Measurements from ENCODE around the gene PTX4.

PTX4 gene

GRCh38 chr16:1534021-1535020 is 45.6 kb upstream of the PTX4 start:
- DNase-seq (ENCODE audit: low spot score), result no peak
- in situ Hi-C loops (cut with MboI; ENCODE audit: low sequenced_read_pairs, unreplicated experiment), result no loop called here
- TF ChIP-seq CTCF (IDR thresholded peaks at IDR 0.05; ENCODE audit: borderline replicate concordance, control extremely low read depth, extremely low read depth, insufficient read depth, missing control alignments), result no peak

GRCh38 chr16:1533443-1533951 is 44.8 kb upstream of the PTX4 start, which contains the start of gene TMEM204:
TMEM204 (plus strand) TSS chr16:1533666; CDS start chr16:1534276, 610 bp downstream.
- in situ Hi-C loops (cut with MboI; ENCODE audit: low sequenced_read_pairs, unreplicated experiment), result no loop called here
- no peak for DNase-seq (ENCODE audit: low spot score)
- TF ChIP-seq CTCF (IDR thresholded peaks at IDR 0.05; ENCODE audit: borderline replicate concordance, control extremely low read depth, extremely low read depth, insufficient read depth, missing control alignments), result no peak

- no peak for DNase-seq (ENCODE audit: low spot score)
- no peak for TF ChIP-seq CTCF (IDR thresholded peaks at IDR 0.05; ENCODE audit: borderline replicate concordance, control extremely low read depth, extremely low read depth, insufficient read depth, missing control alignments)
- in situ Hi-C loops (cut with MboI; ENCODE audit: low sequenced_read_pairs, unreplicated experiment), result no loop called here
These were observed 44.0 kb upstream of the PTX4 start for GRCh38 chr16:1532771-1533170.

GRCh38 chr16:1532081-1532760 is 43.5 kb upstream of the PTX4 start:
- in situ Hi-C loops (cut with MboI; ENCODE audit: low sequenced_read_pairs, unreplicated experiment), result no loop called here
- no peak for DNase-seq (ENCODE audit: low spot score)
- no peak for TF ChIP-seq CTCF (IDR thresholded peaks at IDR 0.05; ENCODE audit: borderline replicate concordance, control extremely low read depth, extremely low read depth, insufficient read depth, missing control alignments)

- no peak for DNase-seq (ENCODE audit: low spot score)
- no peak for TF ChIP-seq CTCF (IDR thresholded peaks at IDR 0.05; ENCODE audit: borderline replicate concordance, control extremely low read depth, extremely low read depth, insufficient read depth, missing control alignments)
- in situ Hi-C loops (cut with MboI; ENCODE audit: low sequenced_read_pairs, unreplicated experiment), result no loop called here
These were observed 42.8 kb upstream of the PTX4 start for GRCh38 chr16:1531638-1531910.

- in situ Hi-C loops (cut with MboI; ENCODE audit: low sequenced_read_pairs, unreplicated experiment), result no loop called here
- no peak for DNase-seq (ENCODE audit: low spot score)
- no peak for TF ChIP-seq CTCF (IDR thresholded peaks at IDR 0.05; ENCODE audit: borderline replicate concordance, control extremely low read depth, extremely low read depth, insufficient read depth, missing control alignments)
These were observed 42.3 kb upstream of the PTX4 start for GRCh38 chr16:1530883-1531637.
